NCI-H524 treated with DMSO at 0.1 percent for 48 hours (cell line): Measurements from ENCODE around the gene TNS4.

Experiments
- DNase-seq: peaks from one replicate; lab custom pipeline; 2025; lab: John Stamatoyannopoulos, UW

TNS4 gene

GRCh38 chr17:40457964-40458791 is 43.2 kb downstream of the TNS4 start:
- DNase-seq = no peak

- DNase-seq = no peak
These were observed 44.1 kb downstream of the TNS4 start for GRCh38 chr17:40457369-40457768.

GRCh38 chr17:40456396-40456951 is 44.9 kb downstream of the TNS4 start:
- no peak for DNase-seq

- DNase-seq = no peak
These were observed 46.8 kb downstream of the TNS4 start for GRCh38 chr17:40454613-40454995.

GRCh38 chr17:40453881-40454612 is 47.4 kb downstream of the TNS4 start:
- DNase-seq = no peak

GRCh38 chr17:40452921-40453378 is 48.5 kb downstream of the TNS4 start:
- no peak for DNase-seq

- DNase-seq = no peak
These were observed 49.1 kb downstream of the TNS4 start for GRCh38 chr17:40452216-40452787.

- DNase-seq = no peak
These were observed 50.0 kb downstream of the TNS4 start for GRCh38 chr17:40451420-40451819.

- no peak for DNase-seq
These were observed 51.2 kb downstream of the TNS4 start for GRCh38 chr17:40450175-40450574.

- DNase-seq = no peak
These were observed 52.7 kb downstream of the TNS4 start for GRCh38 chr17:40448639-40449261.

GRCh38 chr17:40448213-40448638 is 53.2 kb downstream of the TNS4 start:
- DNase-seq = no peak

GRCh38 chr17:40447806-40448205 is 53.6 kb downstream of the TNS4 start:
- DNase-seq = no peak

- DNase-seq = no peak
These were observed 54.2 kb downstream of the TNS4 start for GRCh38 chr17:40447148-40447644.

GRCh38 chr17:40445751-40446468 is 55.5 kb downstream of the TNS4 start:
- DNase-seq = no peak

GRCh38 chr17:40443988-40444899 is 57.2 kb downstream of the TNS4 start:
- no peak for DNase-seq

- no peak for DNase-seq
These were observed 58.0 kb downstream of the TNS4 start, which contains the start of gene IGFBP4 for GRCh38 chr17:40443196-40443987. TSS of gene IGFBP4 (plus strand) at chr17:40443450. CDS start at chr17:40443736, 286 bp downstream.

GRCh38 chr17:40442392-40443195 is 58.8 kb downstream of the TNS4 start:
- DNase-seq = no peak

- no peak for DNase-seq
These were observed 61.3 kb downstream of the TNS4 start for GRCh38 chr17:40440166-40440565.
